ENCODE data around the gene DNAH3. TPM values are rescaled to one million over a fixed set of nuclear protein-coding genes. Genes with fewer than 3 reads are reported as not detected.

The DNAH3 gene
- total RNA-seq, 1 experiment from 2014 or later: 0.24 TPM

DNA sequence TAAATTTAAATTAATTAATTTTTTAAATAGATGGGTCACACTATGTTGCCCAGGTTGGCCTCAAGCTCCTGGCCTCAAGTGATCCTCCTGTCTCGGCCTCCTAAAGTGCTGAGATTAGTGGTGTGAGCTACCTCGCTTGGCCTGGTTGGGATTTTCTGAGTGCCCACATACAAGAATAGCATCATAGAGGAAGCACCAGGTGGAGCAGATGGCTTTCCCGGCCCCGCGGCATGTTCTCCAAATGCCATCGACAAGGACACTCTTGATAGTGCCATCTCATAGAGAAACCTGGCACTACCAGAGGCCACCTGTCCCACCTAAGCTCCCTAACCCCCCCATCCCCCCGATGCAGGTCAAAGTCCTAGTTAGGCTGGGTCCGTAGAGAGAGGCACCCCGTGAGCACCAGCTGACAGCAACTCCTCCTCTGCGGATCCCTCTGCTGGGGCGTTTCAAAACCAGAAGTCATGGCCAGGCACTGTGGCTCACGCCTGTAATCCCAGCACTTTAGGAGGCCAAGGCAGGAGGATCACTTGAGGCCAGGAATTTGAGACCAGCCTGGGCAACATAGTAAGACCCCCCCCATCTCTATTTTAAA is 65.9 kb downstream of the DNAH3 start:
- no CpG with 5 or more reads among the region's 12 CpGs for WGBS (ENCODE audit: extremely low coverage, insufficient read length, low lambda C conversion rate)
- no peak overlapping the region for H3K27ac Mint-ChIP-seq
- H4K20me1 ChIP-seq (ENCODE audit: control insufficient read depth, insufficient read depth, insufficient read length): no peaks in the 10 kb centered on the region

More for the DNA sequence above, 65.9 kb downstream of the DNAH3 start:
- Histone ChIP-seq H2AFZ (ENCODE audit: low read length) (no peak overlapping the region), H4K5ac (ENCODE audit: insufficient read length, low read depth, low read length) (no peak overlapping the region), H3K23ac (ENCODE audit: insufficient read length, low read depth, low read length) (no peak overlapping the region), H2AK5ac (ENCODE audit: insufficient read length, low read length) (no peak overlapping the region), H3K27ac (ENCODE audit: insufficient read length, low read depth, low read length) (no peak overlapping the region), H2BK15ac (ENCODE audit: low read depth, low read length) (no peak overlapping the region), H3K14ac (ENCODE audit: insufficient read depth, low read length) (no peak overlapping the region), H3K27me3 (ENCODE audit: insufficient read depth, low read length) (no peaks in the 10 kb centered on the region), H4K91ac (ENCODE audit: insufficient read length, low read depth, low read length) (no peak overlapping the region), H3K9me3 (ENCODE audit: control insufficient read depth, low read depth, low read length) (no peaks in the 10 kb centered on the region), H3K9ac (ENCODE audit: extremely low read depth, insufficient read length, low read length) (no peak overlapping the region), H2BK20ac (ENCODE audit: low read depth, low read length, poor library complexity, severe bottlenecking) (no peak overlapping the region), H3K4me2 (ENCODE audit: insufficient read depth, insufficient read length, low read length) (no peak overlapping the region), H3T11ph (ENCODE audit: low read length) (no peak overlapping the region), H2BK120ac (ENCODE audit: low read depth, low read length, poor library complexity, severe bottlenecking) (no peak overlapping the region), H2BK5ac (ENCODE audit: insufficient read length, low read length) (no peak overlapping the region), H4K8ac (replicated peaks; ENCODE audit: insufficient read length, low read depth, low read length) (no peak overlapping the region), H3K4ac (ENCODE audit: low read depth, low read length) (no peak overlapping the region), H3K56ac (ENCODE audit: insufficient read length, low read depth, low read length) (no peak overlapping the region), H3K79me1 (ENCODE audit: insufficient read depth, low read depth, low read length, poor library complexity, severe bottlenecking) (no peaks in the 10 kb centered on the region), H3K79me2 (ENCODE audit: insufficient read depth, low read length) (no peaks in the 10 kb centered on the region), H3K18ac (ENCODE audit: insufficient read length, low read depth, low read length) (no peak overlapping the region), H3K4me1 (ENCODE audit: insufficient read depth, low read length) (no peaks in the 10 kb centered on the region), H2BK12ac (ENCODE audit: insufficient read length, low read depth, low read length) (no peak overlapping the region), H3K23me2 (ENCODE audit: insufficient read length, low read depth, low read length, poor library complexity, severe bottlenecking) (no peaks in the 10 kb centered on the region)
- DNase-seq: no peak
- H3K9me3 Mint-ChIP-seq: peaks cover 0 to 2% of the 10 kb centered on the region in 2 experiments; a peak in 1 of 5 replicates
- no peak for TF ChIP-seq CTCF (conservative IDR thresholded peaks at IDR 0.05)
- H3K36me3 Mint-ChIP-seq (ENCODE audit: insufficient read depth in 1 of 3, low read depth in 3 of 3): no peaks in the 10 kb centered on the region
- H3K4me1 Mint-ChIP-seq: peaks cover 6 to 10% of the 10 kb centered on the region in 2 experiments; a peak in 2 of 4 replicates
- no peaks in the 10 kb centered on the region for H3K27me3 Mint-ChIP-seq (ENCODE audit: low read depth)
- H3K4me3 Mint-ChIP-seq: no peak overlapping the region

All from H9 (cell line).